Right cardiac atrium (tissue), 5 donors: ENCODE data around the gene AGPS. TPM values are rescaled to one million over a fixed set of nuclear protein-coding genes. Genes with fewer than 3 reads are reported as not detected.

Experiments used
- ATAC-seq, 2 donors: fragments of 200-7000 bp; cut with Tn5 transposase; one replicate each; pipeline versions ENCODE4 v1.8.0 to v1.9.1; 2020; ENCODE audit warnings: moderate library complexity in 2 of 2, mild to moderate bottlenecking in 1 of 2
- DNase-seq, 3 donors: peaks; one replicate each; pipeline ENCODE4 v3.0.0-alpha.2; 2020
- H3K27ac ChIP-seq: one replicate; pipeline ENCODE4 v1.5.1; 2013; ENCODE audit warnings: mild to moderate bottlenecking, low read length, control low read depth, moderate library complexity
- H3K27me3 ChIP-seq: one replicate; pipeline ENCODE4 v1.6.1; 2013; ENCODE audit not compliant: control insufficient read depth, insufficient read depth
- H3K4me1 ChIP-seq: one replicate; pipeline ENCODE4 v1.6.1; 2013; ENCODE audit warnings: low read length; ENCODE audit not compliant: control insufficient read depth, insufficient read depth
- H3K4me3 ChIP-seq: one replicate; pipeline ENCODE4 v1.5.1; 2013; ENCODE audit warnings: low read length, control low read depth
- H3K9me3 ChIP-seq: one replicate; pipeline ENCODE4 v1.6.1; 2013; ENCODE audit warnings: low read length; ENCODE audit not compliant: control insufficient read depth
- WGBS: extraction: QIAGEN DNeasy Blood & Tissue Kit; methylation state at CpG from one replicate; pipeline ENCODE4 v1.1.7; 2013; 5-methylcytosine and 5-hydroxymethylcytosine counted together
- intact Hi-C, 4 donors: fragments of 100-400 bp; cut with DNase I; formaldehyde crosslinking; loops; one replicate each; pipeline versions ENCODE4 v1.11.0 to v1.14.0; 2022 to 2023
- polyA plus RNA-seq: library from polyadenylated mRNA; stranded (reverse); fragments of 200-250 nt; gene quantifications from one replicate; pipeline ENCODE4 v1.2.3, GENCODE V29; 2013
- total RNA-seq, 4 donors: library from RNA; stranded (reverse); fragmentation: NEBNext Ultra II Directional; extraction: Animal tissue kit (Norgen Biotek cat#: 25700); gene quantifications; one replicate each; pipeline ENCODE4 v1.2.1, GENCODE V29; 2021
- donor health status: healthy with polysubstance abuse.
- donor health status: DM: no; HTN: yes; CAD: no.
- donor health status: DM: no; HTN: no; CAD: no.
- donor health status: DM: no; HTN: yes; CAD: no; lungs with severe emphysema.
- donor health status: DM: yes; HTN: yes; CAD: no.

Gene AGPS
- total and polyA plus RNA-seq, 5 donors: 4.7 to 26.0 (median 23.9) TPM

- Histone ChIP-seq H3K4me1 (no peaks in the 10 kb centered on the region), H3K9me3 (no peaks in the 10 kb centered on the region), H3K4me3 (no peak overlapping the region), H3K27me3 (no peaks in the 10 kb centered on the region), H3K27ac (no peak overlapping the region)
- no peak for DNase-seq
- 88% methylated on average over 7 of the region's 7 CpGs for WGBS
- ATAC-seq: no peak
- intact Hi-C loops: no loop called here
These were observed 181.8 kb downstream of the AGPS start for GRCh38 chr2:177574356-177574755.

- Histone ChIP-seq H3K9me3 (no peaks in the 10 kb centered on the region), H3K4me1 (no peaks in the 10 kb centered on the region), H3K4me3 (no peak overlapping the region), H3K27me3 (no peaks in the 10 kb centered on the region), H3K27ac (no peak overlapping the region)
- DNase-seq: no peak
- 65% methylated on average over 2 of the region's 2 CpGs for WGBS
- peak in 1 of 2 donors; percentile 68 for ATAC-seq
- intact Hi-C loops: no loop called here
These were observed 182.8 kb downstream of the AGPS start for GRCh38 chr2:177575358-177575757.

- DNase-seq: no peak
- H3K4me1 ChIP-seq: no peaks in the 10 kb centered on the region
- H3K4me3 ChIP-seq: no peak overlapping the region
- H3K9me3 ChIP-seq: no peaks in the 10 kb centered on the region
- no peak overlapping the region for H3K27ac ChIP-seq
- intact Hi-C loops: no loop called here
- WGBS: 94% methylated on average over 1 of the region's 1 CpG
- ATAC-seq: no peak
- H3K27me3 ChIP-seq: no peaks in the 10 kb centered on the region
These were observed 184.5 kb downstream of the AGPS start for GRCh38 chr2:177577075-177577474.

- intact Hi-C loops: no loop called here
- Histone ChIP-seq H3K4me3 (no peak overlapping the region), H3K9me3 (no peaks in the 10 kb centered on the region), H3K27ac (no peak overlapping the region), H3K27me3 (no peaks in the 10 kb centered on the region), H3K4me1 (no peaks in the 10 kb centered on the region)
- DNase-seq (no peak), ATAC-seq (no peak)
- WGBS: 84% methylated on average over 3 of the region's 3 CpGs
These were observed 185.9 kb downstream of the AGPS start for GRCh38 chr2:177578454-177578853.

- ATAC-seq: no peak
- H3K27ac ChIP-seq: no peak overlapping the region
- H3K27me3 ChIP-seq: no peaks in the 10 kb centered on the region
- no peak overlapping the region for H3K4me3 ChIP-seq
- intact Hi-C loops: no loop called here
- H3K4me1 ChIP-seq: no peaks in the 10 kb centered on the region
- WGBS: 59% methylated on average over 3 of the region's 3 CpGs
- DNase-seq: no peak
- no peaks in the 10 kb centered on the region for H3K9me3 ChIP-seq
These were observed 187.0 kb downstream of the AGPS start for GRCh38 chr2:177579486-177580036.

- H3K27ac ChIP-seq: no peak overlapping the region
- no peaks in the 10 kb centered on the region for H3K4me1 ChIP-seq
- H3K4me3 ChIP-seq: no peak overlapping the region
- DNase-seq (no peak), ATAC-seq (no peak)
- no peaks in the 10 kb centered on the region for H3K9me3 ChIP-seq
- intact Hi-C loops: no loop called here
- 97% methylated on average over 1 of the region's 1 CpG for WGBS
- no peaks in the 10 kb centered on the region for H3K27me3 ChIP-seq
These were observed 189.4 kb downstream of the AGPS start for GRCh38 chr2:177582000-177582399.

GRCh38 chr2:177584030-177584692 lies 191.6 kb downstream of the AGPS start:
- ATAC-seq (no peak), DNase-seq (no peak)
- WGBS: 92% methylated on average over 6 of the region's 6 CpGs
- no peak overlapping the region for H3K4me3 ChIP-seq
- no peaks in the 10 kb centered on the region for H3K9me3 ChIP-seq
- no peaks in the 10 kb centered on the region for H3K27me3 ChIP-seq
- H3K27ac ChIP-seq: no peak overlapping the region
- intact Hi-C loops: no loop called here
- H3K4me1 ChIP-seq: no peaks in the 10 kb centered on the region

- no peaks in the 10 kb centered on the region for H3K9me3 ChIP-seq
- DNase-seq: peak in 2 of 3 donors; percentile 14
- intact Hi-C loops: no loop called here
- H3K27me3 ChIP-seq: no peaks in the 10 kb centered on the region
- no peak overlapping the region for H3K27ac ChIP-seq
- 76% methylated on average over 5 of the region's 5 CpGs for WGBS
- peak; percentile 57 to 75 for ATAC-seq
- H3K4me1 ChIP-seq: no peaks in the 10 kb centered on the region
- H3K4me3 ChIP-seq: no peak overlapping the region
These were observed 192.8 kb downstream of the AGPS start for GRCh38 chr2:177585234-177585863.

- ATAC-seq: no peak
- H3K4me1 ChIP-seq: no peaks in the 10 kb centered on the region
- no peaks in the 10 kb centered on the region for H3K9me3 ChIP-seq
- no peak overlapping the region for H3K4me3 ChIP-seq
- H3K27me3 ChIP-seq: no peaks in the 10 kb centered on the region
- WGBS: 69% methylated on average over 1 of the region's 1 CpG
- intact Hi-C loops: no loop called here
- no peak for DNase-seq
- no peak overlapping the region for H3K27ac ChIP-seq
These were observed 193.6 kb downstream of the AGPS start for GRCh38 chr2:177586154-177586553.

- no peaks in the 10 kb centered on the region for H3K9me3 ChIP-seq
- 68% methylated on average over 1 of the region's 1 CpG for WGBS
- intact Hi-C loops: no loop called here
These were observed 194.8 kb downstream of the AGPS start for GRCh38 chr2:177587371-177587770.

GRCh38 chr2:177588671-177589070 lies 196.1 kb downstream of the AGPS start:
- WGBS: 69% methylated on average over 3 of the region's 3 CpGs
- H3K9me3 ChIP-seq: no peaks in the 10 kb centered on the region
- H3K4me3 ChIP-seq: no peak overlapping the region
- no peak overlapping the region for H3K27ac ChIP-seq
- intact Hi-C loops: no loop called here
- DNase-seq (no peak), ATAC-seq (no peak)
- H3K4me1 ChIP-seq: no peaks in the 10 kb centered on the region
- no peaks in the 10 kb centered on the region for H3K27me3 ChIP-seq

More at GRCh38 chr2:177587371-177587770, 194.8 kb downstream of the AGPS start:
- no peaks in the 10 kb centered on the region for H3K27me3 ChIP-seq
- no peak for DNase-seq
- no peaks in the 10 kb centered on the region for H3K4me1 ChIP-seq
- no peak for ATAC-seq
- H3K4me3 ChIP-seq: no peak overlapping the region
- H3K27ac ChIP-seq: no peak overlapping the region
